ENCODE results near the gene DDX54. TPM values are rescaled to one million over a fixed set of nuclear protein-coding genes. Genes with fewer than 3 reads are reported as not detected.
"Not testable (repeated sequence)": the region's sequence is repeated elsewhere in the genome, so short reads cannot be mapped to it uniquely, and the experiment has no call there.

DDX54 gene
- total RNA-seq, 1 experiment from 2014 or later: 101 TPM

DNA sequence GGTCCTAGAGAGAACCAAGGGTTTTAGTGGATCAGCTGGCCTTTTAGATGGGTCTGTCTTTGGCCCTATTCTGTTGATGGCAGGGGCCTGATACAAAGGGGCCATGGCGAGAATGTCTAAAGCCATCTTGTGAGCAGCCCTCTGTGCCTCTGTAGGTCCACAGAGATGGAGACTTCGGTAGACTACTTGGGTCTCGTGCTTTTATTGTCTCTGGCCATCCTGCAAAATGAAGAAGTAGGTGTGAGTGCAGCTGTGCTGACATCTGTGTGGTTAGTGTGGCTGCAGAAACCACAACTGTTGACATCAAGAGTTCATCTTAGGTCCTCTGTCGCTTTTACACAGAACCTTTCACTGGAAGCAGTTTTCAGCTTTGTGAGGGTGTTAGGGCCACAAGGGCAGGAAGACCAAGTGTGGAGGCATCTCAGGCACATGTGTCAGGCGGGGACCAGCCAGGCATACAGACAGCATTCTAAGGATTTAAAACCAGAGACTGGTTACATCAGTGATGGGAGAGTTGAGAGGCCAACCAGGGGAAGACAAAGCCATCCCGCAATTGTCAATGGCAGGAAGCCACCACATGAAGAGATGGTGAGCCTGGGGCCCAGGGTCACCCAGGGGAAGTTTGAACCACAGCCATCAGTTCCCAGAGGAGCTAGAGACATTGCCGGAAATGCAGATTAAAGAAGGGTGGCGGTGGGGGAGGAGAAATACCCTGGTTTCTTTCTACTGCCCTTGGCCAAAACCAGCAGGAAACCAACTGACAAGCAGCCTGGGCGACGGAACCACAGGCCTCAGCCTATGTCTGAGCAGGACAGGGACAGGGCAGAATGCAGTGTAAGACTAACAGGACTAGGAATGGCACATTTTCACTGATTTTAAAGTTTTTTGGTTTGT, 23.0 kb upstream of the DDX54 start:
- POLR2A ChIA-PET: no interaction called here
- Histone ChIP-seq H3K27ac (ENCODE audit: low read length) (no peak overlapping the region), H3K9me3 (ENCODE audit: control insufficient read depth, insufficient read depth, low read depth, low read length) (no peaks in the 10 kb centered on the region), H3K36me3 (ENCODE audit: control insufficient read depth, insufficient read depth, low read length) (no peaks in the 10 kb centered on the region), H3K27me3 (ENCODE audit: control insufficient read depth, insufficient read depth, low read length) (no peaks in the 10 kb centered on the region), H3K4me1 (ENCODE audit: control insufficient read depth, insufficient read depth, low read length) (no peaks in the 10 kb centered on the region), H3K4me3 (ENCODE audit: low read depth in 2 of 2, low read length in 2 of 2) (no peak overlapping the region)
- intact Hi-C loops (cut with micrococcal nuclease; ENCODE audit: unreplicated experiment) (no loop called here), in situ Hi-C loops (cut with HindIII; ENCODE audit: low pct_unique_long_range_greater_than_20kb, low sequenced_read_pairs) (no loop called here)
- BruUV-seq (replicated peaks): no TSS peak
- CTCF ChIA-PET: no interaction called here
- ATAC-seq (no peak), DNase-seq (ENCODE audit: low read depth, low spot score) (no peak)
- TF ChIP-seq TCF7L2 (IDR thresholded peaks at IDR 0.05; ENCODE audit: low read depth, low read length) (no peak), POLR2AphosphoS5 (IDR thresholded peaks at IDR 0.05; ENCODE audit: low read depth, low read length) (no peak)

DNA sequence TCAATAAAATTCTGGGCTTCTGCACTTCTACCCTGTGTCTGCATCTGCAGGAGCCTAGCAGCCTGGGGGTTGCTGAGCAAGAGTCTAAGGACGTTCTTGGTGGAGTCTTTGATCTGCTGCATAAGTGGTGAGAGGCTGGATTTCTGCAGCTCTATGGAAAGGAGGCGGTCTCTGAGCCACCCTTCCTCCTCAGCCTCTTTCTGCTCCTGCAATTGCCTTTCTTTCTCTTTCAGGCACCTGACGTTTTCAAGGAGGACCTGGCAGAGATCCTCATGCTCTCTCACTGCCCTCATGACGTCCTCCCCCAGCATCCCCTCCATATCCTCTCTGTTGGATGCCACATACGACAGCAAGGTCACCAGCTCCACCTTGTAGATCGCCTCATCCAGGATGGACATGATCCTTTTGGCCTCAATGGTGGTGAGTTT, 22.3 kb upstream of the DDX54 start:
- TSS peak; percentile 60 for BruUV-seq (replicated peaks)
- CTCF ChIA-PET: interaction anchor here (0.5 kb wide), 1 partner anchor 15 kb away, joined by 3 read pairs; no protein-coding TSS in a partner anchor
- in situ Hi-C loops (cut with HindIII; ENCODE audit: low pct_unique_long_range_greater_than_20kb, low sequenced_read_pairs): no loop called here

DNA sequence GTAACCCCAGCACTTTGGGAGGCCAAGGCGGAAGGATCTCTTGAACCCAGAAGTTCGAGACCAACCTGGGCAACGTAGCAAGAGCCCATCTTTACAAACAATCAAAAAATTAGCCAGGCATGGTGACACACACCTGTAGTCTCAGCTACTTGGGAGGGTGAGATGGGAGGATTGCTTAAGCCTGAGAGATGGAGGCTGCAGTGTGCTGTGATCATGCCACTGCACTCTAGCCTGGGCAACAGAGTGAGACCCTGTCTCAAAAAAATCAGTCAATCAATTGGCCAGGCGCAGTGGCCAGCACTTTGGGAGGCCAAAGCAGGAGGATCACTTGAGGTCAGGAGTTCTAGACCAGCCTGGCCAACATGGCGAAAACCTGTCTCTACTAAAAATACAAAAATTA, 21.5 kb upstream of the DDX54 start:
- POLR2A ChIA-PET; H3K27ac ChIP-seq (ENCODE audit: low read length): not testable (repeated sequence)

More for the DNA sequence above, 22.3 kb upstream of the DDX54 start:
- intact Hi-C loops (cut with micrococcal nuclease; ENCODE audit: unreplicated experiment): no loop called here
- POLR2A ChIA-PET: no interaction called here
- Histone ChIP-seq H3K36me3 (ENCODE audit: control insufficient read depth, insufficient read depth, low read length) (no peaks in the 10 kb centered on the region), H3K27me3 (ENCODE audit: control insufficient read depth, insufficient read depth, low read length) (no peaks in the 10 kb centered on the region), H3K9me3 (ENCODE audit: control insufficient read depth, insufficient read depth, low read depth, low read length) (no peaks in the 10 kb centered on the region), H3K27ac (ENCODE audit: low read length) (no peak overlapping the region), H3K4me1 (ENCODE audit: control insufficient read depth, insufficient read depth, low read length) (no peaks in the 10 kb centered on the region), H3K4me3 (ENCODE audit: low read depth in 2 of 2, low read length in 2 of 2) (no peak overlapping the region)
- ATAC-seq (no peak), DNase-seq (ENCODE audit: low read depth, low spot score) (no peak)
- TF ChIP-seq, protein P1, sequence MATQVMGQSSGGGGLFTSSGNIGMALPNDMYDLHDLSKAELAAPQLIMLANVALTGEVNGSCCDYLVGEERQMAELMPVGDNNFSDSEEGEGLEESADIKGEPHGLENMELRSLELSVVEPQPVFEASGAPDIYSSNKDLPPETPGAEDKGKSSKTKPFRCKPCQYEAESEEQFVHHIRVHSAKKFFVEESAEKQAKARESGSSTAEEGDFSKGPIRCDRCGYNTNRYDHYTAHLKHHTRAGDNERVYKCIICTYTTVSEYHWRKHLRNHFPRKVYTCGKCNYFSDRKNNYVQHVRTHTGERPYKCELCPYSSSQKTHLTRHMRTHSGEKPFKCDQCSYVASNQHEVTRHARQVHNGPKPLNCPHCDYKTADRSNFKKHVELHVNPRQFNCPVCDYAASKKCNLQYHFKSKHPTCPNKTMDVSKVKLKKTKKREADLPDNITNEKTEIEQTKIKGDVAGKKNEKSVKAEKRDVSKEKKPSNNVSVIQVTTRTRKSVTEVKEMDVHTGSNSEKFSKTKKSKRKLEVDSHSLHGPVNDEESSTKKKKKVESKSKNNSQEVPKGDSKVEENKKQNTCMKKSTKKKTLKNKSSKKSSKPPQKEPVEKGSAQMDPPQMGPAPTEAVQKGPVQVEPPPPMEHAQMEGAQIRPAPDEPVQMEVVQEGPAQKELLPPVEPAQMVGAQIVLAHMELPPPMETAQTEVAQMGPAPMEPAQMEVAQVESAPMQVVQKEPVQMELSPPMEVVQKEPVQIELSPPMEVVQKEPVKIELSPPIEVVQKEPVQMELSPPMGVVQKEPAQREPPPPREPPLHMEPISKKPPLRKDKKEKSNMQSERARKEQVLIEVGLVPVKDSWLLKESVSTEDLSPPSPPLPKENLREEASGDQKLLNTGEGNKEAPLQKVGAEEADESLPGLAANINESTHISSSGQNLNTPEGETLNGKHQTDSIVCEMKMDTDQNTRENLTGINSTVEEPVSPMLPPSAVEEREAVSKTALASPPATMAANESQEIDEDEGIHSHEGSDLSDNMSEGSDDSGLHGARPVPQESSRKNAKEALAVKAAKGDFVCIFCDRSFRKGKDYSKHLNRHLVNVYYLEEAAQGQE (IDR thresholded peaks at IDR 0.05; ENCODE audit: insufficient read depth in 1 of 2, low read depth in 2 of 2, low read length in 1 of 2): no peak
- no peak for TF ChIP-seq SIN3A (IDR thresholded peaks at IDR 0.05; ENCODE audit: borderline replicate concordance, insufficient read depth, low read depth, low read length)
- TF ChIP-seq, protein P2, sequence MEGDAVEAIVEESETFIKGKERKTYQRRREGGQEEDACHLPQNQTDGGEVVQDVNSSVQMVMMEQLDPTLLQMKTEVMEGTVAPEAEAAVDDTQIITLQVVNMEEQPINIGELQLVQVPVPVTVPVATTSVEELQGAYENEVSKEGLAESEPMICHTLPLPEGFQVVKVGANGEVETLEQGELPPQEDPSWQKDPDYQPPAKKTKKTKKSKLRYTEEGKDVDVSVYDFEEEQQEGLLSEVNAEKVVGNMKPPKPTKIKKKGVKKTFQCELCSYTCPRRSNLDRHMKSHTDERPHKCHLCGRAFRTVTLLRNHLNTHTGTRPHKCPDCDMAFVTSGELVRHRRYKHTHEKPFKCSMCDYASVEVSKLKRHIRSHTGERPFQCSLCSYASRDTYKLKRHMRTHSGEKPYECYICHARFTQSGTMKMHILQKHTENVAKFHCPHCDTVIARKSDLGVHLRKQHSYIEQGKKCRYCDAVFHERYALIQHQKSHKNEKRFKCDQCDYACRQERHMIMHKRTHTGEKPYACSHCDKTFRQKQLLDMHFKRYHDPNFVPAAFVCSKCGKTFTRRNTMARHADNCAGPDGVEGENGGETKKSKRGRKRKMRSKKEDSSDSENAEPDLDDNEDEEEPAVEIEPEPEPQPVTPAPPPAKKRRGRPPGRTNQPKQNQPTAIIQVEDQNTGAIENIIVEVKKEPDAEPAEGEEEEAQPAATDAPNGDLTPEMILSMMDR (IDR thresholded peaks at IDR 0.05): no peak

More for the DNA sequence above, 21.5 kb upstream of the DDX54 start:
- in situ Hi-C loops (cut with HindIII; ENCODE audit: low pct_unique_long_range_greater_than_20kb, low sequenced_read_pairs); BruUV-seq (replicated peaks); intact Hi-C loops (cut with micrococcal nuclease; ENCODE audit: unreplicated experiment); ATAC-seq; H3K4me3 ChIP-seq (ENCODE audit: low read depth in 2 of 2, low read length in 2 of 2); DNase-seq (ENCODE audit: low read depth, low spot score); H3K36me3 ChIP-seq (ENCODE audit: control insufficient read depth, insufficient read depth, low read length); H3K4me1 ChIP-seq (ENCODE audit: control insufficient read depth, insufficient read depth, low read length); H3K9me3 ChIP-seq (ENCODE audit: control insufficient read depth, insufficient read depth, low read depth, low read length); H3K27me3 ChIP-seq (ENCODE audit: control insufficient read depth, insufficient read depth, low read length): not testable (repeated sequence)
- CTCF ChIA-PET: interaction anchor here (0.5 kb wide), 1 partner anchor 16 kb away, joined by 3 read pairs; no protein-coding TSS in a partner anchor
